Measurements from ENCODE around the gene COX8A. TPM values are rescaled to one million over a fixed set of nuclear protein-coding genes. Genes with fewer than 3 reads are reported as not detected.

Gene COX8A
- total RNA-seq, 1 donor, result 225 TPM

GRCh38 chr11:64013141-64013896 lies 38.9 kb downstream of the COX8A start:
- H3K4me3 ChIP-seq (ENCODE audit: low read depth, low read length), result no peak overlapping the region
- DNase-seq (ENCODE audit: low read depth), result no peak
- TF ChIP-seq, protein P1, sequence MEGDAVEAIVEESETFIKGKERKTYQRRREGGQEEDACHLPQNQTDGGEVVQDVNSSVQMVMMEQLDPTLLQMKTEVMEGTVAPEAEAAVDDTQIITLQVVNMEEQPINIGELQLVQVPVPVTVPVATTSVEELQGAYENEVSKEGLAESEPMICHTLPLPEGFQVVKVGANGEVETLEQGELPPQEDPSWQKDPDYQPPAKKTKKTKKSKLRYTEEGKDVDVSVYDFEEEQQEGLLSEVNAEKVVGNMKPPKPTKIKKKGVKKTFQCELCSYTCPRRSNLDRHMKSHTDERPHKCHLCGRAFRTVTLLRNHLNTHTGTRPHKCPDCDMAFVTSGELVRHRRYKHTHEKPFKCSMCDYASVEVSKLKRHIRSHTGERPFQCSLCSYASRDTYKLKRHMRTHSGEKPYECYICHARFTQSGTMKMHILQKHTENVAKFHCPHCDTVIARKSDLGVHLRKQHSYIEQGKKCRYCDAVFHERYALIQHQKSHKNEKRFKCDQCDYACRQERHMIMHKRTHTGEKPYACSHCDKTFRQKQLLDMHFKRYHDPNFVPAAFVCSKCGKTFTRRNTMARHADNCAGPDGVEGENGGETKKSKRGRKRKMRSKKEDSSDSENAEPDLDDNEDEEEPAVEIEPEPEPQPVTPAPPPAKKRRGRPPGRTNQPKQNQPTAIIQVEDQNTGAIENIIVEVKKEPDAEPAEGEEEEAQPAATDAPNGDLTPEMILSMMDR (IDR thresholded peaks at IDR 0.05; ENCODE audit: insufficient read depth, low read depth, low read length), result no peak

DNA sequence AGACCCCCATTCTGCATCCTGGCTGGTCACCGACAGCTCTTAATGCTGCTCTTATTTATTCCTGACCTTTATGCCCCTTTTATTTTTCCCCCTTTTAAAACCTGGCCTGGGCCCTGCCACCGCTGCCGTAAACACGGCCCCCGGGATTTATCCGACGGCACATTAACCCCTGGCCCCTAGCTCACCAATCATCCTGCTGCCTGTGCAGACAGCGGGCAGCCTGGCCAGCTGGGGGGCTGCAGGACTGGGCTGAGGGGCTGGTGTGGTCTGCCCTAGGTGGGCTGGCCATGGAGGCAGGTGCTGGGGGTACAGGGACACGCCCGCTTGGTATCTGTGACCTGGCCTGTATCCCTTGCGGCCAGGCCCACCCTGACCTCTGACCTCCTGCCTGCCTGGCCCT lies 39.9 kb downstream of the COX8A start:
- TF ChIP-seq, protein P1 (IDR thresholded peaks at IDR 0.05; ENCODE audit: insufficient read depth, low read depth, low read length), result no peak
- no peak overlapping the region for H3K4me3 ChIP-seq (ENCODE audit: low read depth, low read length)
- no peak for DNase-seq (ENCODE audit: low read depth)

DNA sequence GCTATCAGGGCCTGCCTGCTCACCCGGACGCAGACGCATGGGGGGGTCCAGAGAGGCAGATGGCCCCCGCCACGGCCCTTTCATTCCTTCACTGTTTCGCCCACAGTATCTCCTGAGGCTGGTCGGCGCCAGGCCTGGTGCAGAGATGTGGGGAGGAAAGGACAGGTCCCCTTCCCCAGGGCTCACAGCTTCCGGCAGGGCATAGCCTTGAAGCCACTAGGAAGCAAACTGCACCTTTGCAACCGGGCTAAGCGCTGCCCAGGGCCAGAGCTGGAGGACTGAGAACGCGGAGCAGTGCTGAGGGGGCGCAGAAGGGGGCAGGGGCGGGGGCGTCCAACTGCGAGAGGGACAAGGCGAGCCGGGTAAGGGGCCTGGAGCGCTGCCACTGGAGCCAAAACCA lies 41.1 kb downstream of the COX8A start:
- no peak for DNase-seq (ENCODE audit: low read depth)
- H3K4me3 ChIP-seq (ENCODE audit: low read depth, low read length), result no peak overlapping the region
- TF ChIP-seq, protein P1 (IDR thresholded peaks at IDR 0.05; ENCODE audit: insufficient read depth, low read depth, low read length), result no peak

- DNase-seq (ENCODE audit: low read depth), result no peak
- TF ChIP-seq, protein P1 (IDR thresholded peaks at IDR 0.05; ENCODE audit: insufficient read depth, low read depth, low read length), result no peak
- H3K4me3 ChIP-seq (ENCODE audit: low read depth, low read length), result no peak overlapping the region
These were observed 41.8 kb downstream of the COX8A start for GRCh38 chr11:64015935-64016845.

GRCh38 chr11:64017945-64018224 lies 43.5 kb downstream of the COX8A start:
- TF ChIP-seq, protein P1 (IDR thresholded peaks at IDR 0.05; ENCODE audit: insufficient read depth, low read depth, low read length), result no peak
- H3K4me3 ChIP-seq (ENCODE audit: low read depth, low read length), result no peak overlapping the region
- no peak for DNase-seq (ENCODE audit: low read depth)

DNA sequence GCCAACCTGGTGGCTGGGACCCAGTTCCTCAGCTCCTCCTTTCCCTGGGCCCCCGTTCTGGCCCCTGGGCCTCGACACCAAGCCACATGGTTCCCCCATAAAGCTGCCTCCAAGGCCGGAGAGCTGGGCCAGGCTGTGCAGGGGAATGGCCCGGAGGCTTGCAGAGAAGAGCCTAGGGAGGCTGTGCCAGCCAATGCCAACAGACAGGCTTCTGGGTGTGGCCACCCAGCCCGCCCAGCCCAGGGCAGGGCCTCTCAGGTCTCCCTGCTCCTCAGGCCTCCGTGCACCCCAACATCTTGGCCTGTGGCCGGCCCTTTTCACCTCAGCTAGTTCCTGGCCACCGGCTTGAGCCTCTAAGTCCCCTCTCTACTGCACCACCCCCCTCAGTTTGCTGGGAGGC lies 43.9 kb downstream of the COX8A start:
- H3K4me3 ChIP-seq (ENCODE audit: low read depth, low read length), result no peak overlapping the region
- TF ChIP-seq, protein P1 (IDR thresholded peaks at IDR 0.05; ENCODE audit: insufficient read depth, low read depth, low read length), result no peak
- no peak for DNase-seq (ENCODE audit: low read depth)
